GM19023 (cell line): ENCODE results near the gene CKM.
"Not testable (repeated sequence)": the region's sequence is repeated elsewhere in the genome, so short reads cannot be mapped to it uniquely, and the experiment has no call there.

Experiments used
- ATAC-seq: cut with Tn5 transposase; IDR thresholded peaks from one replicate; pipeline ENCODE4 v1.9.1; 2021; ENCODE audit warnings: mild to moderate bottlenecking, moderate library complexity; ENCODE audit not compliant: unreplicated experiment

Gene CKM

GRCh38 chr19:45349430-45349941 lies 26.8 kb upstream of the CKM start:
- no peak for ATAC-seq

DNA sequence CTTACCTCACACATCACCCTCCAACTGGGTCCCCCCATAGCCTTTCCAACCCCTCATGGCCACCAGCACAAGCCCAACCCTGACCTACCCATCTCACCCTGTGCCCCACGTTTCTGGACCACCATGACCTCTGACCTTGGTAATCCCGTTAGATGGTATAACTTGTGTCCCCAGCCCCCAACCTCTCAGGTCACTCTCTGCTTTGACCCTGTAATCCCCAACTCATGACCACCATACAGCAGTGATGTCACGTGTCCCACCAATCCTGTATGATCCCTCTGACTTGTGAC lies 26.4 kb upstream of the CKM start:
- no peak for ATAC-seq

DNA sequence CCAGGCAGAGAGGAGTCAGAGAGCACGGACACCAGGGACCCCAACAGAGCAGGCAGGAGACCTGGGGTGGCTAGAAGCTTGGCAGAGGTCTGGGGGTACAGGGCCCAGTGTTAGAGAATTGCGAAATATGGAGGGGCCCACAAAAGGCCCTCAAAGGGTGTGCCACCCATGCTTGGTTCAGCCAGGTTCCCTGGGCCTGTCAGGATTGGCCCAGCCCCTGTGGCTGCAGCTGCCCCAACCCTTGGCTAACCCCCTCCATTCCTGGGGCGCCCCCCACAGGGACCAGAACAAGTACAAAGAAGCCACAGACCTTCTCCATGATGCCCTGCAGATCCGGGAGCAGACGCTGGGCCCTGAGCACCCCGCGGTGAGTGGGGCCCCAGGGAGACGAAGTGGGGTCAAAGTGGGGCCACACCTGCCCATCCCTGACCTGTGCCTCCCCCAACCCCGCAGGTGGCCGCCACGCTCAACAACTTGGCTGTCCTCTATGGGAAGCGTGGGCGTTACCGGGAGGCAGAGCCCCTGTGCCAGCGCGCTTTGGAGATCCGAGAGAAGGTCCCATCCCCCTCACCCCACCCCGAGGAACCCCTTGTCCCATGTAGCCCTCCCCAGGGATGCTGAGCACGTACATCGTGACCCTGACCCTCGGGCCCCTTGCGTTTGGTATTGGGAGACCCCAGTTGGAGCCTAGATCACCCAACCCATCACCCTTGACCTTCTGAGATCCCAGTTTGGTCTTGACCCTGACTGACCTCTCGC lies 25.9 kb upstream of the CKM start:
- ATAC-seq = no peak

DNA sequence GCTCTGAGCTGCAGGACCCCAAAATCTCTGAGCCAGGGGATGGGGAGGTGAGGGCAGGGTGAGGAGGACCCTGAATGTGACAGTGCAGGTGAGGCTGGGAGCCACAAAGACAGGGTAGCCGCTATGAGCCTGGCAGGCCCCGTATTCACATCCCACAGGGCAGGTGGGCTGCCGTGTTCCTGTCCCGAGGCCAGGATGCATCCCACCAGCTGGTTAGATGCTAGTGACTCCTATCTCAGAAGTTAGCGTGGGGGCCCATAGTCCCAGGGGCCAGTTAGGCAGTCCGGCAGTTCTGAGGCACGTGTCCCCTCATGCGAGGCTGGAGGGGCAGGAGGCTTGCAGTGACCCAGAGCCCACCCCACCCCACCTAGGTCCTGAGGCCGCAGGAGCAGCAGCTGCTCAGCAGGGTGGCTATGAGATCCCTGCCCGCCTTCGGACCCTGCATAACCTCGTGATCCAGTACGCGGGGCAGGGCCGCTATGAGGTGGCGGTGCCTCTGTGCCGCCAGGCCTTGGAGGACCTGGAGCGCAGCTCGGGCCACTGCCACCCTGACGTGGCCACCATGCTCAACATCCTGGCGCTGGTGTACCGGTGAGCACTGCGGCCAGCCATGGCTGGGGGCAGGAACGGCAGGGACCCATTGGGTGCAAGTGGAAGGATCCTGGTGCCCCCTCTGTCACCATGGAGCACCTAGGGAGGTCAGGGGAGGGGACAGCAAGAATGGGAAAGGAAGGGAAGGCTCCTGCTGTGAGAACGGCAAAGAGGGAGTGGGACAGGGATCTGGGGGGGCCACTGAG lies 25.1 kb upstream of the CKM start:
- no peak for ATAC-seq

GRCh38 chr19:45346449-45346848 lies 23.8 kb upstream of the CKM start:
- no peak for ATAC-seq

DNA sequence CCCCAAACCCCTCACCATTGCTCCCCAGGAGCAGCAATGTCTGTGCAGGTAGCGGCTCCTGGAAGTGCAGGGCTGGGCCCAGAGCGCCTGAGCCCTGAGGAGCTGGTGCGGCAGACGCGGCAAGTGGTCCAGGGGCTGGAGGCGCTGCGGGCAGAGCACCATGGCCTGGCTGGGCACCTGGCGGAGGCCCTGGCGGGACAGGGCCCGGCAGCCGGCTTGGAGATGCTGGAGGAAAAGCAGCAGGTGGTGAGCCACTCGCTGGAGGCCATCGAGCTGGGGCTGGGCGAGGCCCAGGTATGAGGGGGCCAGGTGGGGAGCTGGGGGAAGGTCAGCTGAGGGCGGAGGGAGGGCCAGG lies 22.8 kb upstream of the CKM start:
- no peak for ATAC-seq

GRCh38 chr19:45344621-45345505 lies 22.2 kb upstream of the CKM start:
- ATAC-seq = no peak

DNA sequence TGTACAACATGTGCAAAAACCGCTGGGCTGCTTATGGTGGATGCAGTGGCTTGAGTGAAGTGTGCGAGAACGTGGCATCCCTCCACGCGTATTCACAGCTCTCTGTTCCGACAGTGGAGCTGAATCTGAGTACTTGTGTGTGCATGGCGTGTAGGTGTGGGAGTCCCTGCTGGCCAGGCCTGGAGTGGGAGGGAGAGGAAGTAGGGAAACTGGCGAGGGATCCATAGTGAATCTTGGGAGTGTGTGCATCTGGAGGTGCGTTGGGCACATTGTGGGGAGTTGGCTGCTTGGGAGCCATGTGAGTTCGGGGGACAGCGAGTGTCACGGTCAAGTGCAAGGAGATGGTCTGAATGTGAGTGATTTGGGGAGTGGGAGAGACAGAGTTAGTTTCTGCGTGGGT lies 20.2 kb upstream of the CKM start:
- no peak for ATAC-seq

GRCh38 chr19:45340899-45341453 lies 18.3 kb upstream of the CKM start:
- no peak for ATAC-seq

GRCh38 chr19:45340232-45340898 lies 17.7 kb upstream of the CKM start, which contains the start of gene KLC3:
Gene KLC3, plus strand, starts transcription at chr19:45340750. Its CDS starts 4,792 bp downstream, at chr19:45345542.
- no peak for ATAC-seq

DNA sequence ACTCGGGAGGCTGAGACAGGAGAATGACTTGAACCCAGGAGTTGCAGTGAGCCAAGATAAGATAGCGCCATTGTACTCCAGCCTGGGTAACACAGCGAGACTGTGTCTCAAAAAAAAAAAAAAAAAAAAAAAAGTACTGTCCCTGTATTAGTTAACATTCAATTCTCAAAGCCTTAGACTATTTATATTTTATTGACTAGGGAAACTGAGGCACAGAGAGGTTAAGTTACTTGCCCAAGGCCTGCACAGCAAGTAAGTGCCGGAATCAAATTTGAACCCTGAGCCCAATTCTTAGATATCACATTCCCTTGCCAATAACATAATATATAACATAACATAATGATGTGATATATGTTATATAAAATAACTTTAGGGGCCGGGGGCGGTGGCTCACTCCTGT lies 17.0 kb upstream of the CKM start:
- no peak for ATAC-seq

DNA sequence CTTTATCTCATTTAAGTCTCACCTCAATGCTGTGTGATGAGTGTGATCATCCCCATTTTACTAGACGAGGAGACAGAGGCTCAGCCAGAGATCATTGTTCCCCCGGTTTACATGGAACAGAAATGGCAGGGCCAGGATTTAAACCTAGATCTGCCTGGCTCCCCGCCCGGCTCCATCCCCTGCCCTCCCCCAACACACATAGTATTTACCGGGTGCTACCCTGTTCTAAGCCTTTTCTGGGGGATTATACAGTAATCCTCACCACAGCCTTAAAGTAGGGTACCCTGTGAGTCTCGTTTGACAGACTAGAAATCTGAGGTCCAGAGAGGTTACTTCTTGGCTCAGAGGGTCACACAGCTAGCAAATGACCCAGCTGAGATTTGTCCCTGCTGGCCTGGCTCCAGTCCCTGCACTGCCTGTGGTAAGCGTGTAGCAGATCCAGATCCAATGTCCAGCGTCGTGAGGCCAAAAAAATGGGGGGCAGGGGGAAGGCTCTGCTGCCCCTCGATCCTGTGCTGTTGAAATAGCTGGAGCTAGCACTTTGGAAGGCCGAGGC lies 14.1 kb upstream of the CKM start:
- ATAC-seq = no peak

- not testable (repeated sequence) for ATAC-seq
Observed at GRCh38 chr19:45334881-45335280, 12.2 kb upstream of the CKM start.

GRCh38 chr19:45333609-45334303 lies 11.1 kb upstream of the CKM start:
- no peak for ATAC-seq

- ATAC-seq = no peak
Observed at GRCh38 chr19:45331411-45331810, 8.7 kb upstream of the CKM start.

GRCh38 chr19:45327404-45328143 lies 4.9 kb upstream of the CKM start:
- no peak for ATAC-seq

- ATAC-seq = no peak
Observed at GRCh38 chr19:45324349-45324907, 1.8 kb upstream of the CKM start.

GRCh38 chr19:45323671-45324081 lies 1.0 kb upstream of the CKM start:
- no peak for ATAC-seq

- no peak for ATAC-seq
Observed at GRCh38 chr19:45322311-45322710, 364 bp downstream of the CKM start.
